Upper lobe of right lung (tissue), 1 donor: ENCODE data around the gene ALK. TPM values are rescaled to one million over a fixed set of nuclear protein-coding genes. Genes with fewer than 3 reads are reported as not detected.

ENCODE experiments used
- ATAC-seq: fragments of 200-7000 bp; cut with Tn5 transposase; one replicate; pipeline ENCODE4 v1.9.1; 2020; ENCODE audit warnings: mild to moderate bottlenecking, moderate library complexity
- DNase-seq: peaks from one replicate; pipeline ENCODE4 v3.0.0-alpha.2; 2020
- H3K27ac ChIP-seq: fragments of 200-600 bp; one replicate; pipeline ENCODE4 v1.8.0; 2022
- H3K27me3 ChIP-seq: fragments of 200-600 bp; one replicate; pipeline ENCODE4 v1.8.0; 2022; ENCODE audit warnings: mild to moderate bottlenecking
- H3K36me3 ChIP-seq: fragments of 200-600 bp; one replicate; pipeline ENCODE4 v1.8.0; 2022
- H3K4me1 ChIP-seq: fragments of 200-600 bp; one replicate; pipeline ENCODE4 v1.8.0; 2022
- H3K4me3 ChIP-seq: fragments of 200-600 bp; one replicate; pipeline ENCODE4 v1.8.0; 2022; ENCODE audit warnings: mild to moderate bottlenecking
- H3K9me3 ChIP-seq: fragments of 200-600 bp; one replicate; pipeline ENCODE4 v1.8.0; 2022
- CTCF ChIP-seq: fragments of 200-600 bp; IDR thresholded peaks from one replicate; pipeline ENCODE4 v1.8.0; 2022; ENCODE audit warnings: antibody characterized with exemption
- intact Hi-C: fragments of 100-400 bp; cut with DNase I; formaldehyde crosslinking; loops from one replicate; pipeline ENCODE4 v1.11.0; 2022
- total RNA-seq: library from RNA; stranded (reverse); fragmentation: NEBNext Ultra II Directional; extraction: Animal tissue kit (Norgen Biotek cat#: 25700); gene quantifications from one replicate; pipeline ENCODE4 v1.2.1, GENCODE V29; 2021
- donor health status: DM: no; HTN: yes; CAD: no; lungs with severe emphysema.

Gene ALK
- total RNA-seq, 1 donor from 2014 or later: not detected

- no peak for DNase-seq
- TF ChIP-seq CTCF: no peak
- no peaks in the 10 kb centered on the region for H3K27me3 ChIP-seq
- H3K9me3 ChIP-seq: no peaks in the 10 kb centered on the region
- peaks cover 4% of the 10 kb centered on the region for H3K4me1 ChIP-seq
- ATAC-seq: peak; percentile 70
- H3K4me3 ChIP-seq: no peak overlapping the region
- H3K27ac ChIP-seq: no peak overlapping the region
- no peaks in the 10 kb centered on the region for H3K36me3 ChIP-seq
- intact Hi-C loops: no loop called here
These were observed 402.0 kb downstream of the ALK start for GRCh38 chr2:29519338-29519925.

- Histone ChIP-seq H3K27ac (no peak overlapping the region), H3K9me3 (no peaks in the 10 kb centered on the region), H3K27me3 (no peaks in the 10 kb centered on the region), H3K36me3 (no peaks in the 10 kb centered on the region), H3K4me1 (peaks cover 4% of the 10 kb centered on the region), H3K4me3 (no peak overlapping the region)
- DNase-seq (no peak), ATAC-seq (peak; percentile 31)
- intact Hi-C loops: no loop called here
- TF ChIP-seq CTCF: no peak
These were observed 402.6 kb downstream of the ALK start for GRCh38 chr2:29518646-29519337.

- no peak overlapping the region for H3K27ac ChIP-seq
- H3K36me3 ChIP-seq: no peaks in the 10 kb centered on the region
- no peak for TF ChIP-seq CTCF
- intact Hi-C loops: no loop called here
- no peaks in the 10 kb centered on the region for H3K9me3 ChIP-seq
- peaks cover 4% of the 10 kb centered on the region for H3K4me1 ChIP-seq
- no peaks in the 10 kb centered on the region for H3K27me3 ChIP-seq
- no peak overlapping the region for H3K4me3 ChIP-seq
- ATAC-seq (no peak), DNase-seq (no peak)
These were observed 403.4 kb downstream of the ALK start for GRCh38 chr2:29518010-29518409.

GRCh38 chr2:29517413-29517812 is 404.0 kb downstream of the ALK start:
- no peak for ATAC-seq
- no peak for DNase-seq
- Histone ChIP-seq H3K36me3 (no peaks in the 10 kb centered on the region), H3K27ac (no peak overlapping the region), H3K4me3 (no peak overlapping the region), H3K9me3 (no peaks in the 10 kb centered on the region), H3K4me1 (peaks cover 4% of the 10 kb centered on the region), H3K27me3 (no peaks in the 10 kb centered on the region)
- intact Hi-C loops: no loop called here
- TF ChIP-seq CTCF: no peak

- H3K27ac ChIP-seq: no peak overlapping the region
- H3K27me3 ChIP-seq: no peaks in the 10 kb centered on the region
- no peak overlapping the region for H3K4me3 ChIP-seq
- no peak for DNase-seq
- intact Hi-C loops: no loop called here
- no peaks in the 10 kb centered on the region for H3K36me3 ChIP-seq
- no peak for ATAC-seq
- H3K9me3 ChIP-seq: no peaks in the 10 kb centered on the region
- TF ChIP-seq CTCF: no peak
- H3K4me1 ChIP-seq: peaks cover 4% of the 10 kb centered on the region
These were observed 404.6 kb downstream of the ALK start for GRCh38 chr2:29516767-29517166.
